KMS-11 (cell line): ENCODE data around the gene ARPP19.
A peak's percentile ranks its signal among the peaks of the same experiment; 100 is the strongest.

Experiments
- H2AFZ ChIP-seq: fragments of 200-600 bp; sonication (generic); 2 replicates; pipeline ENCODE4 v1.6.1; 2016; ENCODE audit warnings: antibody characterized with exemption, mixed run types, low read depth
- H3K27ac ChIP-seq: fragments of 200-600 bp; sonication (generic); 2 replicates; pipeline ENCODE4 v1.6.1; 2016; ENCODE audit warnings: mild to moderate bottlenecking, mixed run types
- H3K27me3 ChIP-seq: fragments of 200-600 bp; sonication (generic); 2 replicates; pipeline ENCODE4 v1.6.1; 2017; ENCODE audit warnings: mild to moderate bottlenecking, low read depth, mixed run types, moderate library complexity; ENCODE audit not compliant: insufficient read depth
- H3K36me3 ChIP-seq: fragments of 200-600 bp; sonication (generic); 2 replicates; pipeline ENCODE4 v1.6.1; 2017; ENCODE audit warnings: mild to moderate bottlenecking, mixed run types; ENCODE audit not compliant: insufficient read depth
- H3K4me1 ChIP-seq: fragments of 200-600 bp; sonication (generic); 2 replicates; pipeline ENCODE4 v1.6.1; 2016; ENCODE audit warnings: mild to moderate bottlenecking, low read depth, mixed run types; ENCODE audit not compliant: poor library complexity, severe bottlenecking
- H3K4me2 ChIP-seq: fragments of 200-600 bp; sonication (generic); 2 replicates; pipeline ENCODE4 v1.7.0; 2016; ENCODE audit warnings: mild to moderate bottlenecking, mixed run types
- H3K4me3 ChIP-seq: fragments of 200-600 bp; sonication (generic); IDR thresholded peaks from 2 replicates; pipeline ENCODE4 v1.6.1; 2017; ENCODE audit warnings: low read depth, low read length, mixed read lengths; ENCODE audit not compliant: insufficient read depth
- H3K79me2 ChIP-seq: fragments of 200-600 bp; sonication (generic); 2 replicates; pipeline ENCODE4 v1.6.1; 2016; ENCODE audit warnings: low read depth, mixed run types; ENCODE audit not compliant: insufficient read depth
- H3K9ac ChIP-seq: fragments of 200-600 bp; sonication (generic); 2 replicates; pipeline ENCODE4 v1.6.1; 2016; ENCODE audit warnings: mild to moderate bottlenecking, mixed run types
- H4K20me1 ChIP-seq: fragments of 200-600 bp; sonication (generic); 2 replicates; pipeline ENCODE4 v1.6.1; 2016; ENCODE audit warnings: mild to moderate bottlenecking, mixed run types; ENCODE audit not compliant: insufficient read depth
- TF ChIP-seq, protein P1 (sequence below): fragments of 200-600 bp; sonication (generic); conservative IDR thresholded peaks from 2 replicates; pipeline ENCODE4 v1.6.1; 2017; ENCODE audit warnings: low read depth, mild to moderate bottlenecking, antibody characterized with exemption, low read length, moderate library complexity, mixed read lengths

ARPP19 gene

DNA sequence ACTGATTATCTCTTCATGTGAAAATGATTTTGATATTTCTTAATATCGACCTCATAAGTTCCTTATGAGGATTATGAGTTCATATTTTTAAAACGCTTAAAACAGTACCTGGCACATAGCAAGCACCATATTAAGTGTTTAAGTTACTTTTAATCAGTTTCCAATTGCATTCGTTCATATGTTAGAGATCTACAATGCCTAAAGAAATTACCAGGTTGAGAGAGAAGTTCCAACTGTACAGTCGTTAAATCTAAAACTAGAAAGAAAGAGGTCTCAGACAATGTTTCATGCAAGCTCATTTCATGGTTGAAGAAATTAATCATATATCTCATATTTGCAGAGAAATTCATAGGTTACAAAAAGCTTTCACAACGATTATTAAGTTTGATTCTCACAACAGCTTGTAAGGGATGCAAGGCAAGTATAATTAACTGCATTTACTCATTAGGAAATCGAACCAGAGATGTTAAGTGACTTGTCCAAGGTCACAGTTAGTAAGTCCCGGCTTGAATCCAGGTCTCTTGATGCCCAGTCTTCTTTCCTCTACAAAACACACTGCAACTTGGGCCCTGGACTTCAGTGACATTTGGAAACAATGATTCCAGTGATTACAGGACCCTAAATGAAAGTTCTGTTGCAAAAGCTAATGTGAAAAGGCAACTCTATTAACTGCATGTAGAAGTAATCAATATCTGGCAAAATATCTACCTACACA is 41.5 kb downstream of the ARPP19 start:
- H3K36me3 ChIP-seq, result no peaks in the 10 kb centered on the region; the same call in 1 of the 2 replicates
- peak overlapping the region; percentile 43 for H3K4me2 ChIP-seq
- H4K20me1 ChIP-seq, result no peaks in the 10 kb centered on the region
- peak overlapping the region; percentile 57; the same call in 1 of the 2 replicates for H3K9ac ChIP-seq
- H3K79me2 ChIP-seq, result peaks cover 69% of the 10 kb centered on the region
- peak overlapping the region; percentile 64; the same call in 1 of the 2 replicates for H2AFZ ChIP-seq
- no peaks in the 10 kb centered on the region for H3K27me3 ChIP-seq
- H3K4me1 ChIP-seq, result peaks cover 55% of the 10 kb centered on the region
- H3K4me3 ChIP-seq, result peak overlapping the region; percentile 45
- peak overlapping the region; percentile 52; the same call in 1 of the 2 replicates for H3K27ac ChIP-seq
- TF ChIP-seq, protein P1, sequence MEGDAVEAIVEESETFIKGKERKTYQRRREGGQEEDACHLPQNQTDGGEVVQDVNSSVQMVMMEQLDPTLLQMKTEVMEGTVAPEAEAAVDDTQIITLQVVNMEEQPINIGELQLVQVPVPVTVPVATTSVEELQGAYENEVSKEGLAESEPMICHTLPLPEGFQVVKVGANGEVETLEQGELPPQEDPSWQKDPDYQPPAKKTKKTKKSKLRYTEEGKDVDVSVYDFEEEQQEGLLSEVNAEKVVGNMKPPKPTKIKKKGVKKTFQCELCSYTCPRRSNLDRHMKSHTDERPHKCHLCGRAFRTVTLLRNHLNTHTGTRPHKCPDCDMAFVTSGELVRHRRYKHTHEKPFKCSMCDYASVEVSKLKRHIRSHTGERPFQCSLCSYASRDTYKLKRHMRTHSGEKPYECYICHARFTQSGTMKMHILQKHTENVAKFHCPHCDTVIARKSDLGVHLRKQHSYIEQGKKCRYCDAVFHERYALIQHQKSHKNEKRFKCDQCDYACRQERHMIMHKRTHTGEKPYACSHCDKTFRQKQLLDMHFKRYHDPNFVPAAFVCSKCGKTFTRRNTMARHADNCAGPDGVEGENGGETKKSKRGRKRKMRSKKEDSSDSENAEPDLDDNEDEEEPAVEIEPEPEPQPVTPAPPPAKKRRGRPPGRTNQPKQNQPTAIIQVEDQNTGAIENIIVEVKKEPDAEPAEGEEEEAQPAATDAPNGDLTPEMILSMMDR, result no peak

DNA sequence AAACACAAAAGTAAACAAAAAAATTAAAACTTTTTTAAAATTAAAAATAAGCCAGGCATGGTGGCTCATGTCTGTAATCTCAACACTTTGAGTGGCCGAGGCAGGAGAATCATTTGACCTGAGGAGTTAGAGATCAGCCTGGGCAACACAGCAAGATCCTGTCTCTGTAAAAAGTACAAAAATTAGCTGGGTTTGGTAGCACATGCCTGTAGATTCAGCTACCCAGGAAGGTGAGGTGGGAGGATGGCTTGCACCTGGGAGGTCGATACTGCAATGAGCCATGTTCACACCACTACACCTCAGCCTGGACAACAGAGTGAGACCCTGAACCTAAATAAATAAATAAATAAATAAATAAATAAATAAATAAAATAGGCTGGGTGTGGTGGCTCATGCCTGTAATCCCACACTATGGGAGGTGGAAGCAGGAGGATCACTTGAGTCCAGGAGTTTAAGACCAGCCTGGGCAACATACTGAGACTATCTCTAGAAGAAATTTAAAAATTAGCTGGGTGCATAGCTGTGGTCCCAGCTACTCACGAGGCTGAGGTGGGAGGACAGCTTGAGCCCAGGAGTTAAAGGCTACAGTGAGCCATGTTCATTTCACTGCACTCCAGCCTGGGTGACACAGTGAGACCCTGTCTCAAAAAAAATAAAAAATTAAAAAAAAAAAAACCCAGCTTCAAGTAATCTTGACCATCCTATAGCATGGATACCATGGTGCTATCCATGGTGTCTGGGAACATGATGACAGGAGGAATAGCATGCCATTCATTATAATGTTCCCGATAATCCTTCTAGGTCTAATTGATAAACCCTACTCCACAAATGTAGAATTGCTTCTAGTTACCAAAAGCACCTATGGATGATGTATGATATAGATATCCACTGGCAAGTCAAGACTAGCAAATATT is 44.4 kb downstream of the ARPP19 start:
- no peak overlapping the region for H3K9ac ChIP-seq
- no peaks in the 10 kb centered on the region; the same call in 1 of the 2 replicates for H3K36me3 ChIP-seq
- no peak overlapping the region for H2AFZ ChIP-seq
- H3K4me2 ChIP-seq, result no peak overlapping the region
- no peak overlapping the region for H3K4me3 ChIP-seq
- no peak overlapping the region for H3K27ac ChIP-seq
- no peaks in the 10 kb centered on the region for H3K27me3 ChIP-seq
- H4K20me1 ChIP-seq, result no peaks in the 10 kb centered on the region
- peaks cover 72% of the 10 kb centered on the region for H3K4me1 ChIP-seq
- TF ChIP-seq, protein P1, result no peak
- peaks cover 83% of the 10 kb centered on the region for H3K79me2 ChIP-seq

DNA sequence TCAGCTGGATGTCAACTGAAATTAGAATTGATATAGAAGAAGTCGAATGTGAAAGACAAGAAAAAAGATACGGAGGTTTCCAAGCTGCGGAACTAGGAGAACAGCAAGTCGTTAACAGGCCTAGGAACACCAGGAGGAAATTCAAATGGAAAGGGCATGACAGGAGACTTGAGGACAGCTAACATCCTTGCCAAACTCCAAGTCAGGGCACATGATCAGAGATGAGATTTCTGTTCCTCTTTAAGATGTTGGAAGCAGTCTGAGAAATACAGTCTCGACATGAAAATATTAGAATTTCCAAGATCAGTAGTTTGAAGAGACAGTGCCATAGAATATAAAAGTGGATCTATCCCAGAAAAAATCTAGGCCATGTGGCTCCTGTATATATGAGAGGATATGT is 45.2 kb downstream of the ARPP19 start:
- Histone ChIP-seq H3K27me3 (no peaks in the 10 kb centered on the region), H3K9ac (no peak overlapping the region), H3K4me3 (no peak overlapping the region), H4K20me1 (no peaks in the 10 kb centered on the region; the same call in 1 of the 2 replicates), H3K36me3 (no peaks in the 10 kb centered on the region; the same call in 1 of the 2 replicates), H3K79me2 (peaks cover 89% of the 10 kb centered on the region), H3K4me2 (no peak overlapping the region), H2AFZ (no peak overlapping the region), H3K27ac (no peak overlapping the region), H3K4me1 (peaks cover 75% of the 10 kb centered on the region)
- TF ChIP-seq, protein P1, result no peak

DNA sequence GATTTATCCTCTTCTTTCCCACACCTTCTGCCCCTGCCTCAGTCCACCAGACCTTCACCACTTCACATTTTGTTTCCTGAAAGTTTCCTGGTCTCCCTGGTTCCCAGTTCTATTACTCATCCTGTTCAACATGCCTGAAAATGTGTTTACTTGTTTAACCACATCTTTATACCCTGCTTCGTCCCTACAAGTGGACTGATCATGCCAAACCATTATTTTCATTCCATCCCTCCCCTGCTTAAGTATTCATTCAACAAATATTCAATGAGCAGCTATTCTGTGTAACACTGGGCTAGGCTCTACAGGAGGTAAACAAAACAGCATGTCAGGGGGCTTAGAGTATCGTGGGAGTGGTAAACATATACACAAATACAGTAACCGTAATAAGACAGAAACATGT is 45.6 kb downstream of the ARPP19 start:
- Histone ChIP-seq H3K79me2 (peaks cover 90% of the 10 kb centered on the region), H3K36me3 (no peaks in the 10 kb centered on the region; the same call in 1 of the 2 replicates), H3K9ac (no peak overlapping the region), H3K4me1 (peaks cover 80% of the 10 kb centered on the region), H3K27ac (no peak overlapping the region), H3K4me3 (no peak overlapping the region), H3K27me3 (no peaks in the 10 kb centered on the region), H2AFZ (no peak overlapping the region), H4K20me1 (no peaks in the 10 kb centered on the region; the same call in 1 of the 2 replicates), H3K4me2 (no peak overlapping the region)
- TF ChIP-seq, protein P1, result no peak
